Measurements from ENCODE around the gene KNDC1.

KNDC1 gene

GRCh38 chr10:133129071-133129858, 30.8 kb upstream of the KNDC1 start:
- no peak overlapping the region for H3K4me2 ChIP-seq (ENCODE audit: low read depth, low read length)
- H3K4me3 ChIP-seq (ENCODE audit: low read length), result no peak overlapping the region
- no peaks in the 10 kb centered on the region for H3K9me3 ChIP-seq (replicated peaks; ENCODE audit: insufficient read depth, low read length)
- H3K79me2 ChIP-seq (ENCODE audit: low read length), result no peaks in the 10 kb centered on the region
- no peaks in the 10 kb centered on the region for H4K20me1 ChIP-seq (ENCODE audit: insufficient read depth, low read length)
- H2AFZ ChIP-seq (ENCODE audit: low read length), result no peak overlapping the region
- peaks cover 8% of the 10 kb centered on the region for H3K27me3 ChIP-seq (replicated peaks; ENCODE audit: insufficient read depth, low read length)
- no peaks in the 10 kb centered on the region for H3F3A ChIP-seq (ENCODE audit: insufficient read depth, low read length)
- H3K9ac ChIP-seq (ENCODE audit: low read length), result no peak overlapping the region
- H3K9me2 ChIP-seq (replicated peaks; ENCODE audit: insufficient read depth, low read length), result no peaks in the 10 kb centered on the region
- no peak for DNase-seq
- H3K4me1 ChIP-seq (ENCODE audit: low read length), result no peaks in the 10 kb centered on the region
- TF ChIP-seq CTCF (IDR thresholded peaks at IDR 0.05; ENCODE audit: low read length), result no peak
- TF ChIP-seq EZH2 (optimal IDR thresholded peaks at IDR 0.05; ENCODE audit: low read depth, low read length), result no peak
- TF ChIP-seq EZH2phosphoT487 (IDR thresholded peaks at IDR 0.05; ENCODE audit: low read length), result no peak
- no peak overlapping the region for H3K27ac ChIP-seq (ENCODE audit: low read length)
- no peaks in the 10 kb centered on the region for H3K36me3 ChIP-seq (replicated peaks; ENCODE audit: insufficient read depth, low read length)

- Histone ChIP-seq H3K9me3 (replicated peaks; ENCODE audit: insufficient read depth, low read length) (no peaks in the 10 kb centered on the region), H3K4me2 (ENCODE audit: low read depth, low read length) (no peak overlapping the region), H3K4me3 (ENCODE audit: low read length) (no peak overlapping the region), H3K27ac (ENCODE audit: low read length) (no peak overlapping the region), H2AFZ (ENCODE audit: low read length) (no peak overlapping the region), H4K20me1 (ENCODE audit: insufficient read depth, low read length) (no peaks in the 10 kb centered on the region), H3F3A (ENCODE audit: insufficient read depth, low read length) (no peaks in the 10 kb centered on the region), H3K9me2 (replicated peaks; ENCODE audit: insufficient read depth, low read length) (no peaks in the 10 kb centered on the region), H3K79me2 (ENCODE audit: low read length) (no peaks in the 10 kb centered on the region), H3K9ac (ENCODE audit: low read length) (no peak overlapping the region), H3K36me3 (replicated peaks; ENCODE audit: insufficient read depth, low read length) (no peaks in the 10 kb centered on the region), H3K27me3 (replicated peaks; ENCODE audit: insufficient read depth, low read length) (peaks cover 14% of the 10 kb centered on the region), H3K4me1 (ENCODE audit: low read length) (no peaks in the 10 kb centered on the region)
- no peak for TF ChIP-seq EZH2 (optimal IDR thresholded peaks at IDR 0.05; ENCODE audit: low read depth, low read length)
- TF ChIP-seq EZH2phosphoT487 (IDR thresholded peaks at IDR 0.05; ENCODE audit: low read length), result no peak
- TF ChIP-seq CTCF (IDR thresholded peaks at IDR 0.05; ENCODE audit: low read length), result no peak
- DNase-seq, result no peak
Observed at GRCh38 chr10:133129859-133130495, 30.0 kb upstream of the KNDC1 start.

GRCh38 chr10:133130602-133131001, 29.4 kb upstream of the KNDC1 start:
- Histone ChIP-seq H3K79me2 (ENCODE audit: low read length) (no peaks in the 10 kb centered on the region), H3K4me2 (ENCODE audit: low read depth, low read length) (no peak overlapping the region), H3K9me3 (replicated peaks; ENCODE audit: insufficient read depth, low read length) (no peaks in the 10 kb centered on the region), H3K27me3 (replicated peaks; ENCODE audit: insufficient read depth, low read length) (peaks cover 13% of the 10 kb centered on the region), H3K36me3 (replicated peaks; ENCODE audit: insufficient read depth, low read length) (no peaks in the 10 kb centered on the region), H4K20me1 (ENCODE audit: insufficient read depth, low read length) (no peaks in the 10 kb centered on the region), H3K4me1 (ENCODE audit: low read length) (no peaks in the 10 kb centered on the region), H3F3A (ENCODE audit: insufficient read depth, low read length) (no peaks in the 10 kb centered on the region), H3K9me2 (replicated peaks; ENCODE audit: insufficient read depth, low read length) (no peaks in the 10 kb centered on the region), H3K9ac (ENCODE audit: low read length) (no peak overlapping the region), H2AFZ (ENCODE audit: low read length) (no peak overlapping the region), H3K27ac (ENCODE audit: low read length) (no peak overlapping the region), H3K4me3 (ENCODE audit: low read length) (no peak overlapping the region)
- no peak for DNase-seq
- TF ChIP-seq EZH2phosphoT487 (IDR thresholded peaks at IDR 0.05; ENCODE audit: low read length), result no peak
- no peak for TF ChIP-seq EZH2 (optimal IDR thresholded peaks at IDR 0.05; ENCODE audit: low read depth, low read length)
- TF ChIP-seq CTCF (IDR thresholded peaks at IDR 0.05; ENCODE audit: low read length), result no peak

Data from MM.1S (cell line).